Spleen (tissue), 7 donors: ENCODE results near the gene PKD1L1.

Source experiments
- POLR2A ChIP-seq, 3 donors: fragments of 450-650 bp; IDR thresholded peaks; one replicate each; pipeline ENCODE4 v1.5.1; 2017; ENCODE audit warnings: antibody characterized with exemption in 3 of 3, mild to moderate bottlenecking in 1 of 3
- POLR2AphosphoS5 ChIP-seq, 3 donors: sonication (generic); formaldehyde crosslinking; IDR thresholded peaks; one replicate each; pipeline ENCODE4 v1.5.1; 2017; ENCODE audit warnings: antibody characterized with exemption in 3 of 3
- TF ChIP-seq, protein P1 (sequence below), 11 experiments: fragments of 200-600 bp in 7 of 11; fragments of 450-650 bp in 4 of 11; sonication (generic) in 4 of 11; IDR thresholded peaks in 8 of 11; conservative IDR thresholded peaks in 3 of 11; 1 replicate in 7 of 11; 2 replicates in 4 of 11; pipeline versions ENCODE4 v1.4.0 to v1.8.0; 2016 to 2021; ENCODE audit warnings: antibody characterized with exemption in 11 of 11, inconsistent platforms in 4 of 11, mild to moderate bottlenecking in 1 of 11
- donor health status: DM: no; HTN: no; CAD: no; lungs with moderate emphysema.
- donor health status: DM: no; HTN: no; CAD: no.
- donor health status: DM: no; HTN: no; CAD: no.

DNA sequence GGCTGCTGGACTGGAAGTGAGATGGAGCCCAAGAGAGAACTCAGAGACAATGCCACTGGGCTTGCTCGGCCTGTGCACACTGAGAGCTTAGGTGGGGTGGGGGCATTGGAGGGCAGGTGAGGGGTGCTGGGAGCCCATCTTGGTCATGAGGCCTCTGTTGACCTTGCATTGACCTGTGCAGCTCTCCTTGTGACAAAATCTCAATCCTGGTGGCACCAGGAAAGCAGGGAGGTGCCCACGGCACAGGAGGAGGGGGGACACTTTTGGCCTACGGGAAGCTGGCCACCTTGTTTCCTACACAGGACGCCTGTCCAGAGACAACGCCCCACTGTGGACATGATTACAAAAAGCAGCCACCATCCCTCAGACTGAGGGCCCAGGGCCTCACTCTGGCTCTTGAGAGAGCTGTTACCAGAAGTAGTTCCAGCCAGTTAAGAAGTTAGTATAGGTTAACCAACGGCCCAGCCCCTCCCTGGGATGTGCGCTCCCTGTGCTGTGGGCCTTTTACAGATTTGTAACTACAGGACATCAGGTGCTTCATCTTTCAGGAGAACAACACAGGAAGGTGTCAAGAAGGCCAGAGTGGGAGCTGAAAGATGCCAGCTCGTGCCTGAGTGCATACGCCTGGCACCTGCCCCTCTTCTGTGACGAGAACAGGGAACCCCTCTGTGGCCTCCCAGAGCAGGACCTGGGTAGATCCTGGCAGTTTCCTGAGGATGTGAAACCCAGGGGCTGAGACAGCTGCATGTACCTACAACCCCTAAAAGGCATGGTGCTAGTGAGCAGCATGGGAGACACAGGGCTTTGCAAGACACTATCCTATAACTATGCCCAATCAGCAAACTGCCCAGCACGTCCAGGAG, 10.3 kb downstream of the PKD1L1 start:
- TF ChIP-seq, protein P1, sequence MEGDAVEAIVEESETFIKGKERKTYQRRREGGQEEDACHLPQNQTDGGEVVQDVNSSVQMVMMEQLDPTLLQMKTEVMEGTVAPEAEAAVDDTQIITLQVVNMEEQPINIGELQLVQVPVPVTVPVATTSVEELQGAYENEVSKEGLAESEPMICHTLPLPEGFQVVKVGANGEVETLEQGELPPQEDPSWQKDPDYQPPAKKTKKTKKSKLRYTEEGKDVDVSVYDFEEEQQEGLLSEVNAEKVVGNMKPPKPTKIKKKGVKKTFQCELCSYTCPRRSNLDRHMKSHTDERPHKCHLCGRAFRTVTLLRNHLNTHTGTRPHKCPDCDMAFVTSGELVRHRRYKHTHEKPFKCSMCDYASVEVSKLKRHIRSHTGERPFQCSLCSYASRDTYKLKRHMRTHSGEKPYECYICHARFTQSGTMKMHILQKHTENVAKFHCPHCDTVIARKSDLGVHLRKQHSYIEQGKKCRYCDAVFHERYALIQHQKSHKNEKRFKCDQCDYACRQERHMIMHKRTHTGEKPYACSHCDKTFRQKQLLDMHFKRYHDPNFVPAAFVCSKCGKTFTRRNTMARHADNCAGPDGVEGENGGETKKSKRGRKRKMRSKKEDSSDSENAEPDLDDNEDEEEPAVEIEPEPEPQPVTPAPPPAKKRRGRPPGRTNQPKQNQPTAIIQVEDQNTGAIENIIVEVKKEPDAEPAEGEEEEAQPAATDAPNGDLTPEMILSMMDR (IDR thresholded peaks at IDR 0.05 in 8 of 11, conservative IDR thresholded peaks at IDR 0.05 in 3 of 11), result no peak
- TF ChIP-seq POLR2A (IDR thresholded peaks at IDR 0.05) (no peak), POLR2AphosphoS5 (IDR thresholded peaks at IDR 0.05) (peak in 2 of 3 donors; percentile 61 to 74)
